KBM-7 (cell line): ENCODE measurements around the gene TNFRSF21.
"Not testable (repeated sequence)": the region's sequence is repeated elsewhere in the genome, so short reads cannot be mapped to it uniquely, and the experiment has no call there.

Experiments
- DNase-seq: peaks from one replicate; pipeline ENCODE4 v3.0.0-alpha.2; 2015
- in situ Hi-C: fragments of 300-500 bp; cut with MboI; formaldehyde crosslinking; loops from 2 replicates; pipeline ENCODE4 v1.14.3; 2020; ENCODE audit warnings: low sequenced_read_pairs, low pct_unique_long_range_greater_than_20kb, mixed read lengths

Gene TNFRSF21

GRCh38 chr6:47299965-47300364 is 9.7 kb downstream of the TNFRSF21 start:
- no peak for DNase-seq
- in situ Hi-C loops, result loop anchor here (25.0 kb wide), 1 partner anchor 213 kb away; no protein-coding TSS in a partner anchor

GRCh38 chr6:47298475-47298874 is 11.2 kb downstream of the TNFRSF21 start:
- in situ Hi-C loops, result no loop called here
- DNase-seq, result no peak

- in situ Hi-C loops, result no loop called here
- no peak for DNase-seq
Measured at GRCh38 chr6:47294990-47295389, 14.7 kb downstream of the TNFRSF21 start.

GRCh38 chr6:47292944-47293343 is 16.8 kb downstream of the TNFRSF21 start:
- in situ Hi-C loops, result no loop called here
- DNase-seq, result no peak

- in situ Hi-C loops, result no loop called here
- DNase-seq, result no peak
Measured at GRCh38 chr6:47292027-47292426, 17.7 kb downstream of the TNFRSF21 start.

- DNase-seq, result no peak
- in situ Hi-C loops, result no loop called here
Measured at GRCh38 chr6:47290124-47290834, 19.4 kb downstream of the TNFRSF21 start.

- in situ Hi-C loops, result no loop called here
- DNase-seq, result no peak
Measured at GRCh38 chr6:47288267-47289090, 21.2 kb downstream of the TNFRSF21 start.

- no peak for DNase-seq
- in situ Hi-C loops, result no loop called here
Measured at GRCh38 chr6:47286301-47286700, 23.4 kb downstream of the TNFRSF21 start.

GRCh38 chr6:47283993-47284392 is 25.7 kb downstream of the TNFRSF21 start:
- DNase-seq, result no peak
- in situ Hi-C loops, result no loop called here

- in situ Hi-C loops, result no loop called here
- no peak for DNase-seq
Measured at GRCh38 chr6:47278545-47278944, 31.2 kb downstream of the TNFRSF21 start.

- in situ Hi-C loops, result no loop called here
- DNase-seq, result no peak
Measured at GRCh38 chr6:47277702-47278101, 32.0 kb downstream of the TNFRSF21 start.

- in situ Hi-C loops, result no loop called here
- no peak for DNase-seq
Measured at GRCh38 chr6:47276377-47276776, 33.3 kb downstream of the TNFRSF21 start.

- in situ Hi-C loops, result no loop called here
- no peak for DNase-seq
Measured at GRCh38 chr6:47275640-47276039, 34.1 kb downstream of the TNFRSF21 start.

- in situ Hi-C loops, DNase-seq: not testable (repeated sequence)
Measured at GRCh38 chr6:47275132-47275531, 34.6 kb downstream of the TNFRSF21 start.

- DNase-seq, result no peak
- in situ Hi-C loops, result no loop called here
Measured at GRCh38 chr6:47268572-47269187, 41.0 kb downstream of the TNFRSF21 start.

GRCh38 chr6:47267301-47267700 is 42.4 kb downstream of the TNFRSF21 start:
- DNase-seq, result no peak
- in situ Hi-C loops, result no loop called here

- DNase-seq, result no peak
- in situ Hi-C loops, result no loop called here
Measured at GRCh38 chr6:47265971-47266370, 43.7 kb downstream of the TNFRSF21 start.

- in situ Hi-C loops, result no loop called here
Measured at GRCh38 chr6:47264775-47265184, 44.9 kb downstream of the TNFRSF21 start.

GRCh38 chr6:47263268-47263667 is 46.4 kb downstream of the TNFRSF21 start:
- in situ Hi-C loops, result no loop called here
- DNase-seq, result no peak

More at GRCh38 chr6:47264775-47265184, 44.9 kb downstream of the TNFRSF21 start:
- DNase-seq, result no peak

GRCh38 chr6:47262231-47262630 is 47.5 kb downstream of the TNFRSF21 start:
- in situ Hi-C loops, result no loop called here
- no peak for DNase-seq
